Measurements from ENCODE around the gene NDUFS7. TPM values are rescaled to one million over a fixed set of nuclear protein-coding genes. Genes with fewer than 3 reads are reported as not detected.

Gene NDUFS7
- total and polyA plus RNA-seq, 10 of the 15 experiments (the other 5 are each of a cell fraction or from before 2014, with no cell fraction given) = 5.1 to 282 (median 92.9) TPM

DNA sequence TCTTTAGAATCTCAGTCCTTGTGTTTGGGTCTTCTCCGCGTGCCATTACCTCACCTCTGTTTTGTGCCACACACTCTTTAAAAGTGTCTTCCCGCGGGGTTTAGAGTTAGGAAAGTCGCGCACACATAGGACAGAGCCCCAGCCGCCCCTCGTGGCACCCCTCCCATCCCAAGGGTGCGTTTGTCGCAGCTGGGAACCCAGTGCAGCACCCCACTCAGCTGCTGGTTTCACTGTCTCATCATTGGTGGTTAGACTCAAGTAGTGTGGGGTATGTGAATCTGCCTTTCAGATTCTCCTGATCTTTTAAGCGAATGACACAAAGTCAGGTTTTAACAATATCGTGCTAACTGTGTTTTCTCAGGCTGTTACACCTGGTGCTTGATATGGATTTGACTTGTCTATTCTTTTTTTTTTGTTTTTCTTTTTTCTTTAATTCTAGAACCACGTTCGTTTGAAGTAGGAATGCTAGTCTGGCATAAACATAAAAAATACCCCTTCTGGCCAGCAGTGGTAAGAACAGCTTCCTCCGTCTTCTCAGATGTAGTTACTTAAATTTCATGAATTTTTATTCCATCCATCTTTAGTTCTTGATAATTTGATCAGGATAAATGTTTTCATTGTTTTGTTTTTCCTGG, 19.5 kb upstream of the NDUFS7 start:
- no peaks in the 10 kb centered on the region; the same call in 1 of the 2 replicates for H3K79me2 ChIP-seq (ENCODE audit: control insufficient read depth, insufficient read depth, low read length)
- in situ Hi-C loops (cut with MboI) (no loop called here), intact Hi-C loops (cut with micrococcal nuclease; ENCODE audit: unreplicated experiment) (no loop called here)
- peaks cover 0 to 3% of the 10 kb centered on the region in 2 experiments; a peak in 2 of 4 replicates for H3K36me3 ChIP-seq (ENCODE audit: control insufficient read depth in 2 of 2, insufficient read depth in 2 of 2, low read length in 1 of 2)
- ChIA-PET POLR2A (interaction anchor here (0.9 to 1.2 kb wide), 2 partner anchors 9 to 120 kb away, joined by 3 to 5 read pairs; a partner anchor contains a TSS), SMC1A (ENCODE audit: uncharacterized antibody, unreplicated experiment) (interaction anchor here (0.8 to 1.5 kb wide), 2 partner anchors 72 to 95 kb away, joined by 3 read pairs; no protein-coding TSS in a partner anchor), RAD21 (ENCODE audit: unreplicated experiment) (interaction anchor here (0.7 to 1.4 kb wide), 2 partner anchors 48 to 120 kb away, joined by 3 to 6 read pairs; no protein-coding TSS in a partner anchor), CTCF (interaction anchor here (1.1 to 1.9 kb wide), 4 partner anchors 7 to 98 kb away, joined by 3 to 6 read pairs (median 5); no protein-coding TSS in a partner anchor)
- H2AFZ ChIP-seq (ENCODE audit: control insufficient read depth, low read depth, low read length) = no peak overlapping the region
- no peak for DNase-seq (ENCODE audit: low read depth, low spot score)
- 87% methylated on average over 15 of the region's 15 CpGs for WGBS (ENCODE audit: insufficient coverage, insufficient replicate concordance, low lambda C conversion rate, missing lambda C conversion rate)
- BruUV-seq (replicated peaks) = no TSS peak
- no peaks in the 10 kb centered on the region for H3K27me3 ChIP-seq (replicated peaks in 1 of 2; ENCODE audit: control insufficient read depth in 2 of 2, insufficient read depth in 2 of 2, low read length in 1 of 2)
- no peaks in the 10 kb centered on the region for H3K9me3 ChIP-seq (replicated peaks; ENCODE audit: control insufficient read depth, insufficient read depth, low read length)
- ATAC-seq = peak; percentile 73
- H3K9ac ChIP-seq (ENCODE audit: control insufficient read depth, insufficient read depth, low read length) = no peak overlapping the region
- H3K4me1 ChIP-seq (ENCODE audit: control insufficient read depth, insufficient read depth, low read length) = peaks cover 27% of the 10 kb centered on the region
- FAIRE-seq = peak; percentile 41
- H3K27ac ChIP-seq (ENCODE audit: control insufficient read depth, insufficient read depth) = peak overlapping the region; percentile 73
- no peaks in the 10 kb centered on the region; the same call in 1 of the 2 replicates for H4K20me1 ChIP-seq (ENCODE audit: control insufficient read depth, insufficient read depth)
- no peak overlapping the region for H3K4me3 ChIP-seq
- peak overlapping the region; percentile 84 for H3K4me2 ChIP-seq (ENCODE audit: control insufficient read depth, insufficient read depth)
- TF ChIP-seq IRF4 (IDR thresholded peaks at IDR 0.05; ENCODE audit: low read depth, low read length) (0 out of 2 replicates have a peak, but pooled peaks have one; percentile 7), EP300 (IDR thresholded peaks at IDR 0.05; ENCODE audit: borderline replicate concordance in 1 of 2, control insufficient read depth in 1 of 2, low read depth in 2 of 2, low read length in 2 of 2) (peak in 1 of 2 experiments; percentile 19; a peak in 1 of 4 replicates), RUNX3 (IDR thresholded peaks at IDR 0.05; ENCODE audit: low read length) (peak; percentile 73), FOXM1 (IDR thresholded peaks at IDR 0.05; ENCODE audit: low read depth, low read length) (0 out of 2 replicates have a peak, but pooled peaks have one; percentile 42), NR2C2 (IDR thresholded peaks at IDR 0.05; ENCODE audit: borderline replicate concordance, control insufficient read depth, insufficient read length, low read depth) (no peak), USF1 (IDR thresholded peaks at IDR 0.05; ENCODE audit: borderline replicate concordance, extremely low read length, insufficient read depth, low read depth, low read length) (no peak), ZNF24 (IDR thresholded peaks at IDR 0.05) (no peak), SRF (IDR thresholded peaks at IDR 0.05; ENCODE audit: low read depth in 2 of 2, low read length in 2 of 2) (no peak), TCF12 (IDR thresholded peaks at IDR 0.05; ENCODE audit: low read depth, low read length) (peak; percentile 80), CREB1 (IDR thresholded peaks at IDR 0.05; ENCODE audit: low read depth) (0 out of 2 replicates have a peak, but pooled peaks have one; percentile 21), TCF3 (IDR thresholded peaks at IDR 0.05; ENCODE audit: borderline replicate concordance, insufficient read depth, low read depth, low read length) (0 out of 2 replicates have a peak, but pooled peaks have one; percentile 79), POLR2AphosphoS2 (IDR thresholded peaks at IDR 0.05; ENCODE audit: low read depth, low read length) (no peak), MEF2B (IDR thresholded peaks at IDR 0.05; ENCODE audit: partially characterized antibody, poor library complexity, severe bottlenecking) (peak; percentile 68), MTA3 (IDR thresholded peaks at IDR 0.05; ENCODE audit: borderline replicate concordance, low read length) (no peak), EED (IDR thresholded peaks at IDR 0.05; ENCODE audit: low read depth) (0 out of 2 replicates have a peak, but pooled peaks have one; percentile 26)
- TF ChIP-seq, protein P1, sequence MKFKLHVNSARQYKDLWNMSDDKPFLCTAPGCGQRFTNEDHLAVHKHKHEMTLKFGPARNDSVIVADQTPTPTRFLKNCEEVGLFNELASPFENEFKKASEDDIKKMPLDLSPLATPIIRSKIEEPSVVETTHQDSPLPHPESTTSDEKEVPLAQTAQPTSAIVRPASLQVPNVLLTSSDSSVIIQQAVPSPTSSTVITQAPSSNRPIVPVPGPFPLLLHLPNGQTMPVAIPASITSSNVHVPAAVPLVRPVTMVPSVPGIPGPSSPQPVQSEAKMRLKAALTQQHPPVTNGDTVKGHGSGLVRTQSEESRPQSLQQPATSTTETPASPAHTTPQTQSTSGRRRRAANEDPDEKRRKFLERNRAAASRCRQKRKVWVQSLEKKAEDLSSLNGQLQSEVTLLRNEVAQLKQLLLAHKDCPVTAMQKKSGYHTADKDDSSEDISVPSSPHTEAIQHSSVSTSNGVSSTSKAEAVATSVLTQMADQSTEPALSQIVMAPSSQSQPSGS (IDR thresholded peaks at IDR 0.05; ENCODE audit: low read length) = 0 out of 2 replicates have a peak, but pooled peaks have one; percentile 40

Data from GM12878 (cell line).